PFSK-1 (cell line): Measurements from ENCODE around the gene PITRM1.

Experiments used
- FOXP2 ChIP-seq: optimal IDR thresholded peaks from 2 replicates; pipeline ENCODE3; 2011; ENCODE audit warnings: borderline replicate concordance, control low read depth, inconsistent platforms; ENCODE audit not compliant: insufficient read depth; ENCODE audit errors: extremely low read length, extremely low read depth
- POLR2AphosphoS5 ChIP-seq: IDR thresholded peaks from 2 replicates; pipeline ENCODE4 v1.6.1; 2012; ENCODE audit warnings: low read depth, mild to moderate bottlenecking, control low read depth, low read length, moderate library complexity
- REST ChIP-seq, 2 experiments: IDR thresholded peaks; 2 replicates each; pipeline versions ENCODE4 v1.6.1 to v1.8.0; 2011 to 2012; ENCODE audit warnings: low read depth in 2 of 2, low read length in 2 of 2, control low read depth in 1 of 2, inconsistent platforms in 1 of 2, mild to moderate bottlenecking in 1 of 2, moderate library complexity in 1 of 2; ENCODE audit not compliant: insufficient read depth in 1 of 2
- SIN3A ChIP-seq: IDR thresholded peaks from 2 replicates; pipeline ENCODE4 v1.6.1; 2012; ENCODE audit warnings: mild to moderate bottlenecking, low read length, moderate library complexity, borderline replicate concordance; ENCODE audit not compliant: insufficient read depth
- TAF1 ChIP-seq: IDR thresholded peaks from 2 replicates; pipeline ENCODE4 v1.6.1; 2012; ENCODE audit warnings: low read length, control low read depth, borderline replicate concordance; ENCODE audit not compliant: insufficient read depth

PITRM1 gene

GRCh38 chr10:3106928-3107425 lies 65.6 kb downstream of the PITRM1 start:
- TF ChIP-seq SIN3A: no peak
- TF ChIP-seq REST (IDR thresholded peaks at IDR 0.05; ENCODE audit: insufficient read depth in 1 of 2, low read depth in 2 of 2, low read length in 2 of 2): no peak

- TF ChIP-seq FOXP2 (no peak), POLR2AphosphoS5 (no peak; the same call in 1 of the 2 replicates), SIN3A (no peak)
Observed at GRCh38 chr10:3105905-3106304, 66.7 kb downstream of the PITRM1 start.

GRCh38 chr10:3105166-3105565 lies 67.4 kb downstream of the PITRM1 start:
- TF ChIP-seq SIN3A (no peak), FOXP2 (no peak), REST (IDR thresholded peaks at IDR 0.05; ENCODE audit: insufficient read depth in 1 of 2, low read depth in 2 of 2, low read length in 2 of 2) (no peak), TAF1 (no peak), POLR2AphosphoS5 (no peak)

- TF ChIP-seq REST (IDR thresholded peaks at IDR 0.05; ENCODE audit: insufficient read depth in 1 of 2, low read depth in 2 of 2, low read length in 2 of 2) (no peak), SIN3A (no peak), FOXP2 (no peak), TAF1 (no peak), POLR2AphosphoS5 (no peak; the same call in 1 of the 2 replicates)
Observed at GRCh38 chr10:3104251-3104918, 68.2 kb downstream of the PITRM1 start.

GRCh38 chr10:3103646-3104045 lies 68.9 kb downstream of the PITRM1 start:
- TF ChIP-seq SIN3A (no peak), REST (IDR thresholded peaks at IDR 0.05; ENCODE audit: insufficient read depth in 1 of 2, low read depth in 2 of 2, low read length in 2 of 2) (no peak), FOXP2 (no peak), POLR2AphosphoS5 (no peak), TAF1 (no peak)
